T follicular helper cell (primary cell): ENCODE results near the gene TMA16.

Source experiments
- DNase-seq: peaks from one replicate; pipeline ENCODE4 v3.0.0-alpha.2; 2020; ENCODE audit warnings: low read depth

The TMA16 gene

GRCh38 chr4:163563592-163563991 lies 69.1 kb downstream of the TMA16 start:
- no peak for DNase-seq

DNA sequence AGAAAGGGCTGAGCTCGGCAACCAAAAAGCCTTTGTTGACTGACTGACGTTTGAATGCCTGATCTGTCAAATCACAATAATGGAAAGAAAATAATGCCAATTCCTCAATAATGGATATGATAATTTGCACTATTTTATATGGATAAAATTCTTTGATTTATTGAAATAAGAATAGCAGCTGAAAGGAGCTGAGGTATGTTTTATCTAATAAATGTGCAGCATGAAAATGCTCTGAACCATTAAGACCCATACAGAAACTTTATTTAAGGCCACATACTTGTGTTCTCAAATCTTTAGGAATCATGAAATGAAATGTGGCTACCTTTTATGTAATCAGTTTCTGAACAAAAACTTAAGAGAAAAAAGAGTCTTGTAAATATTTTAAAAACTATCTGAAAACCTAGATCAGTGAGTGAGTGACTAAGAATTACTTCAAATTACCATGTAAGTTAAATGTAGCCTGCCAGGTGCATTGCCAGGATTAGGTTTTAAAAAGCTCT lies 69.8 kb downstream of the TMA16 start:
- DNase-seq: no peak

DNA sequence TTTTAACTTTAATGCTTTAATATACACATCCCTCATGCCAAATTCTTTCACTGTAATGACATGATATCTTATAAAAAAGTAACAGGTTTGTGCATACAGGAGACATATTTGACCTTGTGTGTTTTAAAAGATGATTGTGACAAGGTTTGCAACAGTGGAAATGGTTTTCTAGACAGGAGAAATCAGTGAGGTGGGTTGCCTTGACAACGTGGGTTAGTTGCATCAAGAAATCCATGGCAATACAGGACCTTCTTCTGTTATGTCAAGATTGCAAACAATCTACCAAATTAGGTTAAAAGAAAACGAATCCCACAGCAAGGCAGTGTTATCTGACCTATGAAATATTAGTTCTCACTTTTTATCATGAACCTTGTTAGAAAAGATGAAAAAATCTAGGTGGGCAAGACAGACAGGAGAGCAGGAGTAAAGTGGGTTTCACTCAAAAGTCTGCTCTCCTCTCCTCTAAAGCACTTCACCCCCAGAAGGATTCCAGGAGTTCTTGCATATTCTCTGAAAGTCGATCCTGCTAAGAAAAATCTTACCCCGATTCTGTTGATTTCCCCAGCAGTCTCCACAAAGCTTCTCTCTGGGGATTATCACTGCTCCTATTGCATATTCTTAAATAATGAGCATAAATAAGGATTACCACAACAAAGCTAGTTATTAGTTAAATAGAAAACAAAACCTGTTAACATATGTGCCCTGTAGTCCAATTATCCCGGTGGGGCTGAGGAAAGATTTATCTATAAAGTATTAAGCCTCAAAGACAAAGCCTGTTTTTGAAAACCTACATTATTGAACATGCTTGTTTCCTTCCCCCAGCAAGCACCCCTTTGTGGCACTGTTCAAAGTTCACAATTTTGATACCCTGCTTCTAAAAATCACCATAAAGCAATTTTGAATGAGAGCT lies 71.0 kb downstream of the TMA16 start:
- DNase-seq: no peak

DNA sequence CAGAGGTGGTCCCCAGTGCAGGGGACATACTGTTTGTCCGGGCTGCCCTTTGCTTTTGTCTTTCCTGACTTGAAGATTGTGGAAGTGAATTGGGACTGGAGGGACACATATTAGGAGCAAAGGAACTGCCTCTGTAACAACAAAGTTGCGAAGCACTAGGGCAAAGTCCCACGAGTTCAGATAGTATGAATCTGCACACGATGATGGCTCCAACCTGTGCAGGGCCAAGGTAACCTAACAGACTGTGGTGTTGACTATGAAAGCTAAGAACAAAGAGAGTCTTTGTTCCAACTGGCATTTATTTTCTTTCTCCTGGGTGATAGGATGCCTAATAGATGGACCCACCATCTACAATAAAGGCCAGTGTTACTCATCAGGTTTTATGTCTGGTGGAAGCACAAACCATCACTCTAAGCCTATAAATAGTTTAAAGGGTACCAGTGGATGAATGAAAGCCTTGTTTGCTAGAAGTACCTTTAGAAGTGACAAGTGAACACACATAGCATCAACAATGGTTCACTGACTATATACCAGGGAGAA lies 71.8 kb downstream of the TMA16 start:
- no peak for DNase-seq

DNA sequence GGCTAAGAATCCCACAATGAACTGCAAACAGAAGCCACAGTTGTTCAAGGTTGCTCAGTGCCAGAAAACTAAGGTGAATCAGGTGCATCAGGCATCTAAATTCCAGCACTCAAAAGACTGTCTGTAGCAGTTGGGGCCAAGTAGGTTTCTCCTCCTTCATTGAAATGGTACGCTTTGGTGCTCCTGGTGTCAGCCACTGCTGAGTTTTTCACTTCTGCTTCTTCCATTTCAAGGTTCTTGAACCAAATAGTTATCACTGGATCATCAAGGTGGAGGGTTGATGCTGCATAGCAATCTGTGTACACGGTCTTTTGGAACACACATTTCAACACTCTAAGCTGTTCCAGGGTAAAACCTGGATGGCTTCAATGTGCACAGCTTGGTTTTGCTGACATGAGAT lies 74.4 kb downstream of the TMA16 start:
- DNase-seq: no peak
